Loucy (cell line): ENCODE data around the gene TMEM176A.

Experiments
- H2AFZ ChIP-seq: fragments of 200-600 bp; sonication (generic); 2 replicates; pipeline ENCODE4 v1.6.0; 2016; ENCODE audit warnings: antibody characterized with exemption, mild to moderate bottlenecking, low read length, moderate library complexity
- H3F3A ChIP-seq: fragments of 200-600 bp; 2 replicates; pipeline ENCODE4 v1.6.0; 2016; ENCODE audit warnings: antibody characterized with exemption, low read depth, mild to moderate bottlenecking
- H3K27me3 ChIP-seq: fragments of 200-600 bp; sonication (generic); 2 replicates; pipeline ENCODE4 v1.6.1; 2014; ENCODE audit warnings: low read length, mild to moderate bottlenecking; ENCODE audit not compliant: insufficient read depth, poor library complexity, severe bottlenecking
- H3K36me3 ChIP-seq: fragments of 200-600 bp; sonication (generic); 2 replicates; pipeline ENCODE4 v1.6.1; 2016; ENCODE audit warnings: low read length; ENCODE audit not compliant: insufficient read depth
- H3K4me1 ChIP-seq: fragments of 200-600 bp; sonication (generic); 2 replicates; pipeline ENCODE4 v1.5.1; 2014; ENCODE audit warnings: low read length, mild to moderate bottlenecking; ENCODE audit not compliant: insufficient read depth, poor library complexity, severe bottlenecking
- H3K4me2 ChIP-seq: fragments of 200-600 bp; sonication (generic); 2 replicates; pipeline ENCODE4 v1.6.0; 2014; ENCODE audit warnings: antibody characterized with exemption, low read length, low read depth, mild to moderate bottlenecking; ENCODE audit not compliant: poor library complexity, severe bottlenecking
- H3K4me3 ChIP-seq: fragments of 200-600 bp; sonication (generic); 2 replicates; pipeline ENCODE4 v1.5.1; 2014; ENCODE audit warnings: low read length, mild to moderate bottlenecking, mixed read lengths; ENCODE audit not compliant: poor library complexity, severe bottlenecking
- H3K79me2 ChIP-seq: fragments of 200-600 bp; sonication (generic); 2 replicates; pipeline ENCODE4 v1.6.1; 2014; ENCODE audit warnings: low read length; ENCODE audit not compliant: insufficient read depth
- H3K9ac ChIP-seq: fragments of 200-600 bp; sonication (generic); 2 replicates; pipeline ENCODE4 v1.6.0; 2014; ENCODE audit warnings: mild to moderate bottlenecking, low read depth, low read length, moderate library complexity; ENCODE audit not compliant: poor library complexity, severe bottlenecking
- H3K9me2 ChIP-seq: fragments of 200-600 bp; sonication (generic); replicated peaks from 2 replicates; pipeline ENCODE4 v1.6.1; 2016; ENCODE audit warnings: low read depth, low read length, mixed read lengths
- H3K9me3 ChIP-seq: fragments of 200-600 bp; sonication (generic); 2 replicates; pipeline ENCODE4 v1.6.1; 2014; ENCODE audit warnings: mild to moderate bottlenecking, antibody characterized with exemption, low read length, low read depth; ENCODE audit not compliant: insufficient read depth
- H4K20me1 ChIP-seq: fragments of 200-600 bp; sonication (generic); 2 replicates; pipeline ENCODE4 v1.6.0; 2014; ENCODE audit warnings: antibody characterized with exemption, low read length, mild to moderate bottlenecking; ENCODE audit not compliant: insufficient read depth, poor library complexity, severe bottlenecking
- CTCF ChIP-seq: fragments of 200-600 bp; sonication (generic); conservative IDR thresholded peaks from 2 replicates; pipeline ENCODE4 v1.5.1; 2014; ENCODE audit warnings: mild to moderate bottlenecking, antibody characterized with exemption, low read length
- EZH2phosphoT487 ChIP-seq: fragments of 200-600 bp; IDR thresholded peaks from 2 replicates; pipeline ENCODE4 v1.6.1; 2018; ENCODE audit warnings: antibody characterized with exemption, mild to moderate bottlenecking, moderate library complexity, borderline replicate concordance

Gene TMEM176A

GRCh38 chr7:150835702-150836280 lies 35.2 kb downstream of the TMEM176A start:
- Histone ChIP-seq H3K9me2 (no peaks in the 10 kb centered on the region), H3K79me2 (no peaks in the 10 kb centered on the region), H4K20me1 (no peaks in the 10 kb centered on the region), H3K27me3 (no peaks in the 10 kb centered on the region), H2AFZ (no peak overlapping the region), H3K36me3 (no peaks in the 10 kb centered on the region), H3F3A (no peaks in the 10 kb centered on the region), H3K9me3 (no peaks in the 10 kb centered on the region), H3K9ac (no peak overlapping the region), H3K4me2 (no peak overlapping the region), H3K4me3 (no peak overlapping the region), H3K4me1 (no peaks in the 10 kb centered on the region)
- no peak for TF ChIP-seq CTCF
- TF ChIP-seq EZH2phosphoT487 = no peak

- Histone ChIP-seq H4K20me1 (no peaks in the 10 kb centered on the region), H3K36me3 (no peaks in the 10 kb centered on the region), H3K4me1 (no peaks in the 10 kb centered on the region), H3K27me3 (no peaks in the 10 kb centered on the region), H3F3A (no peaks in the 10 kb centered on the region), H2AFZ (no peak overlapping the region), H3K9me2 (no peaks in the 10 kb centered on the region), H3K4me3 (no peak overlapping the region), H3K79me2 (no peaks in the 10 kb centered on the region), H3K4me2 (no peak overlapping the region), H3K9ac (no peak overlapping the region), H3K9me3 (no peaks in the 10 kb centered on the region)
- TF ChIP-seq EZH2phosphoT487 (no peak), CTCF (no peak)
Observed at GRCh38 chr7:150838965-150839650, 38.5 kb downstream of the TMEM176A start.

- Histone ChIP-seq H3K79me2 (no peaks in the 10 kb centered on the region), H2AFZ (no peak overlapping the region), H3K4me2 (no peak overlapping the region), H3K4me1 (no peaks in the 10 kb centered on the region), H4K20me1 (no peaks in the 10 kb centered on the region), H3F3A (no peaks in the 10 kb centered on the region), H3K9ac (no peak overlapping the region), H3K9me2 (no peaks in the 10 kb centered on the region), H3K27me3 (no peaks in the 10 kb centered on the region), H3K4me3 (no peak overlapping the region), H3K9me3 (no peaks in the 10 kb centered on the region), H3K36me3 (no peaks in the 10 kb centered on the region)
- TF ChIP-seq CTCF = no peak
- no peak for TF ChIP-seq EZH2phosphoT487
Observed at GRCh38 chr7:150842018-150842417, 41.4 kb downstream of the TMEM176A start.
